Activated T-cell treated with anti-CD3 and anti-CD28 coated beads, Interleukin-2, amount 50 U/mL, for 48 hours (primary cell): Measurements from ENCODE around the gene PGF.

Experiments used
- DNase-seq, 2 experiments: peaks; one replicate each; pipeline ENCODE4 v3.0.0-alpha.2; 2020

The PGF gene

GRCh38 chr14:74956280-74957072 is 1.1 kb upstream of the PGF start:
- no peak for DNase-seq

- DNase-seq: no peak
Measured at GRCh38 chr14:74956027-74956279, 556 bp upstream of the PGF start.

- DNase-seq: no peak
Measured at GRCh38 chr14:74954947-74955228, 509 bp downstream of the PGF start.

- DNase-seq: no peak
Measured at GRCh38 chr14:74954232-74954946, 1.0 kb downstream of the PGF start.

- DNase-seq: no peak
Measured at GRCh38 chr14:74953686-74954085, 1.7 kb downstream of the PGF start.

GRCh38 chr14:74952697-74953484 is 2.5 kb downstream of the PGF start:
- no peak for DNase-seq

- DNase-seq: no peak
Measured at GRCh38 chr14:74952180-74952665, 3.2 kb downstream of the PGF start.

GRCh38 chr14:74951443-74952179 is 3.8 kb downstream of the PGF start:
- DNase-seq: no peak

- DNase-seq: no peak
Measured at GRCh38 chr14:74950795-74951442, 4.5 kb downstream of the PGF start.

- no peak for DNase-seq
Measured at GRCh38 chr14:74949859-74950573, 5.4 kb downstream of the PGF start.

GRCh38 chr14:74949191-74949601 is 6.2 kb downstream of the PGF start:
- DNase-seq: no peak

GRCh38 chr14:74948228-74949175 is 6.9 kb downstream of the PGF start:
- DNase-seq: no peak

GRCh38 chr14:74947353-74948227 is 7.8 kb downstream of the PGF start:
- DNase-seq: no peak

GRCh38 chr14:74946659-74947281 is 8.6 kb downstream of the PGF start:
- no peak for DNase-seq

- peak; percentile 85 to 86 for DNase-seq
Measured at GRCh38 chr14:74945852-74946658, 9.3 kb downstream of the PGF start.

GRCh38 chr14:74945261-74945851 is 10.0 kb downstream of the PGF start:
- DNase-seq: peak; percentile 57 to 58

- no peak for DNase-seq
Measured at GRCh38 chr14:74942608-74943007, 12.8 kb downstream of the PGF start.

- no peak for DNase-seq
Measured at GRCh38 chr14:74942181-74942580, 13.2 kb downstream of the PGF start.
